ENCODE results near the gene PKHD1. TPM values are rescaled to one million over a fixed set of nuclear protein-coding genes. Genes with fewer than 3 reads are reported as not detected.
"Not testable (repeated sequence)": the region's sequence is repeated elsewhere in the genome, so short reads cannot be mapped to it uniquely, and the experiment has no call there.

Gene PKHD1
- total RNA-seq, 2 experiments from 2014 or later, result not detected

GRCh38 chr6:51965222-51965801 is 122.1 kb downstream of the PKHD1 start:
- H3K27ac Mint-ChIP-seq, result no peak overlapping the region
- no peaks in the 10 kb centered on the region for H3K4me1 Mint-ChIP-seq (ENCODE audit: low read depth)
- ChIA-PET POLR2A (no interaction called here), CTCF (no interaction called here)
- H3K27me3 Mint-ChIP-seq (ENCODE audit: low read depth), result peaks cover 6% of the 10 kb centered on the region
- ATAC-seq (no peak), DNase-seq (no peak)
- no peaks in the 10 kb centered on the region for H3K36me3 Mint-ChIP-seq (ENCODE audit: low read depth)
- H3K4me3 Mint-ChIP-seq, result no peak overlapping the region
- H3K9me3 Mint-ChIP-seq (ENCODE audit: insufficient read depth), result no peaks in the 10 kb centered on the region

- Mint-ChIP-seq H3K4me1 (ENCODE audit: low read depth) (no peaks in the 10 kb centered on the region), H3K4me3 (no peak overlapping the region), H3K27me3 (ENCODE audit: low read depth) (peaks cover 7% of the 10 kb centered on the region), H3K36me3 (ENCODE audit: low read depth) (no peaks in the 10 kb centered on the region), H3K9me3 (ENCODE audit: insufficient read depth) (no peaks in the 10 kb centered on the region), H3K27ac (no peak overlapping the region)
- no peak for ATAC-seq
- DNase-seq, result no peak
- POLR2A ChIA-PET, result no interaction called here
- CTCF ChIA-PET, result interaction anchor here (0.7 kb wide), 1 partner anchor 1148 kb away, joined by 3 read pairs; no protein-coding TSS in a partner anchor
Measured at GRCh38 chr6:51963980-51964379, 123.4 kb downstream of the PKHD1 start.

- POLR2A ChIA-PET, result no interaction called here
- H3K27ac Mint-ChIP-seq, result no peak overlapping the region
- H3K9me3 Mint-ChIP-seq (ENCODE audit: insufficient read depth), result no peaks in the 10 kb centered on the region
Measured at GRCh38 chr6:51962354-51962753, 125.1 kb downstream of the PKHD1 start.

GRCh38 chr6:51960419-51960818 is 127.0 kb downstream of the PKHD1 start:
- Mint-ChIP-seq H3K4me1 (ENCODE audit: low read depth) (no peaks in the 10 kb centered on the region), H3K4me3 (no peak overlapping the region), H3K9me3 (ENCODE audit: insufficient read depth) (no peaks in the 10 kb centered on the region), H3K27ac (no peak overlapping the region), H3K36me3 (ENCODE audit: low read depth) (no peaks in the 10 kb centered on the region), H3K27me3 (ENCODE audit: low read depth) (peaks cover 7% of the 10 kb centered on the region)
- POLR2A ChIA-PET, result no interaction called here
- ATAC-seq (no peak), DNase-seq (no peak)
- CTCF ChIA-PET, result interaction anchor here (0.7 to 1.9 kb wide), 5 partner anchors 9 to 106 kb away, joined by 3 to 7 read pairs (median 3); no protein-coding TSS in a partner anchor

More at GRCh38 chr6:51962354-51962753, 125.1 kb downstream of the PKHD1 start:
- CTCF ChIA-PET, result no interaction called here
- H3K36me3 Mint-ChIP-seq (ENCODE audit: low read depth), result no peaks in the 10 kb centered on the region
- H3K4me3 Mint-ChIP-seq, result no peak overlapping the region
- peaks cover 7% of the 10 kb centered on the region for H3K27me3 Mint-ChIP-seq (ENCODE audit: low read depth)
- ATAC-seq (no peak), DNase-seq (no peak)
- H3K4me1 Mint-ChIP-seq (ENCODE audit: low read depth), result no peaks in the 10 kb centered on the region

GRCh38 chr6:51959744-51960383 is 127.5 kb downstream of the PKHD1 start:
- H3K9me3 Mint-ChIP-seq (ENCODE audit: insufficient read depth), result no peaks in the 10 kb centered on the region
- H3K27ac Mint-ChIP-seq, result no peak overlapping the region
- no peaks in the 10 kb centered on the region for H3K4me1 Mint-ChIP-seq (ENCODE audit: low read depth)
- H3K4me3 Mint-ChIP-seq, result no peak overlapping the region
- peak; percentile 67 for DNase-seq
- ChIA-PET POLR2A (no interaction called here), CTCF (interaction anchor here (0.7 to 1.9 kb wide), 5 partner anchors 9 to 106 kb away, joined by 3 to 7 read pairs (median 3); no protein-coding TSS in a partner anchor)
- no peaks in the 10 kb centered on the region for H3K36me3 Mint-ChIP-seq (ENCODE audit: low read depth)
- peaks cover 7% of the 10 kb centered on the region for H3K27me3 Mint-ChIP-seq (ENCODE audit: low read depth)
- ATAC-seq, result no peak

GRCh38 chr6:51954681-51955080 is 132.7 kb downstream of the PKHD1 start:
- ATAC-seq (no peak), DNase-seq (no peak)
- Mint-ChIP-seq H3K9me3 (ENCODE audit: insufficient read depth) (no peaks in the 10 kb centered on the region), H3K4me3 (no peak overlapping the region), H3K4me1 (ENCODE audit: low read depth) (no peaks in the 10 kb centered on the region), H3K27me3 (ENCODE audit: low read depth) (no peaks in the 10 kb centered on the region), H3K36me3 (ENCODE audit: low read depth) (no peaks in the 10 kb centered on the region), H3K27ac (no peak overlapping the region)
- CTCF ChIA-PET, result no interaction called here
- POLR2A ChIA-PET, result no interaction called here

- ChIA-PET POLR2A (no interaction called here), CTCF (interaction anchor here (1.0 kb wide), 1 partner anchor 68 kb away, joined by 3 read pairs; no protein-coding TSS in a partner anchor)
- no peaks in the 10 kb centered on the region for H3K4me1 Mint-ChIP-seq (ENCODE audit: low read depth)
- H3K4me3 Mint-ChIP-seq, result no peak overlapping the region
- H3K36me3 Mint-ChIP-seq (ENCODE audit: low read depth), result no peaks in the 10 kb centered on the region
- no peaks in the 10 kb centered on the region for H3K27me3 Mint-ChIP-seq (ENCODE audit: low read depth)
- DNase-seq, result no peak
- no peaks in the 10 kb centered on the region for H3K9me3 Mint-ChIP-seq (ENCODE audit: insufficient read depth)
- no peak for ATAC-seq
- no peak overlapping the region for H3K27ac Mint-ChIP-seq
Measured at GRCh38 chr6:51953246-51953645, 134.2 kb downstream of the PKHD1 start.

GRCh38 chr6:51951924-51952323 is 135.5 kb downstream of the PKHD1 start:
- no peaks in the 10 kb centered on the region for H3K4me1 Mint-ChIP-seq (ENCODE audit: low read depth)
- ATAC-seq (no peak), DNase-seq (no peak)
- H3K36me3 Mint-ChIP-seq (ENCODE audit: low read depth), result no peaks in the 10 kb centered on the region
- no peak overlapping the region for H3K27ac Mint-ChIP-seq
- ChIA-PET CTCF (interaction anchor here (1.4 kb wide), 1 partner anchor 8 kb away, joined by 6 read pairs; no protein-coding TSS in a partner anchor), POLR2A (no interaction called here)
- H3K4me3 Mint-ChIP-seq, result no peak overlapping the region
- H3K27me3 Mint-ChIP-seq (ENCODE audit: low read depth), result no peaks in the 10 kb centered on the region
- no peaks in the 10 kb centered on the region for H3K9me3 Mint-ChIP-seq (ENCODE audit: insufficient read depth)

- Mint-ChIP-seq H3K27me3 (ENCODE audit: low read depth) (no peaks in the 10 kb centered on the region), H3K4me3 (no peak overlapping the region), H3K4me1 (ENCODE audit: low read depth) (no peaks in the 10 kb centered on the region), H3K9me3 (ENCODE audit: insufficient read depth) (no peaks in the 10 kb centered on the region), H3K36me3 (ENCODE audit: low read depth) (no peaks in the 10 kb centered on the region), H3K27ac (no peak overlapping the region)
- ChIA-PET CTCF (interaction anchor here (1.4 kb wide), 1 partner anchor 10 kb away, joined by 3 read pairs; no protein-coding TSS in a partner anchor), POLR2A (no interaction called here)
- no peak for DNase-seq
- ATAC-seq, result no peak
Measured at GRCh38 chr6:51949526-51949925, 137.9 kb downstream of the PKHD1 start.

GRCh38 chr6:51939695-51940094 is 147.7 kb downstream of the PKHD1 start:
- H3K4me3 Mint-ChIP-seq; H3K27me3 Mint-ChIP-seq (ENCODE audit: low read depth); H3K27ac Mint-ChIP-seq; ATAC-seq; DNase-seq; POLR2A ChIA-PET; H3K9me3 Mint-ChIP-seq (ENCODE audit: insufficient read depth); H3K4me1 Mint-ChIP-seq (ENCODE audit: low read depth); H3K36me3 Mint-ChIP-seq (ENCODE audit: low read depth); CTCF ChIA-PET: not testable (repeated sequence)

- CTCF ChIA-PET, result no interaction called here
- DNase-seq, result no peak
- Mint-ChIP-seq H3K36me3 (ENCODE audit: low read depth) (no peaks in the 10 kb centered on the region), H3K4me3 (no peak overlapping the region), H3K27ac (no peak overlapping the region), H3K4me1 (ENCODE audit: low read depth) (no peaks in the 10 kb centered on the region), H3K9me3 (ENCODE audit: insufficient read depth) (no peaks in the 10 kb centered on the region), H3K27me3 (ENCODE audit: low read depth) (no peaks in the 10 kb centered on the region)
- POLR2A ChIA-PET, result interaction anchor here (0.7 kb wide), 1 partner anchor 686 kb away, joined by 5 read pairs; no protein-coding TSS in a partner anchor
- no peak for ATAC-seq
Measured at GRCh38 chr6:51936531-51937290, 150.7 kb downstream of the PKHD1 start.

- CTCF ChIA-PET, result no interaction called here
- Mint-ChIP-seq H3K36me3 (ENCODE audit: low read depth) (no peaks in the 10 kb centered on the region), H3K27ac (no peak overlapping the region), H3K27me3 (ENCODE audit: low read depth) (no peaks in the 10 kb centered on the region), H3K4me3 (no peak overlapping the region), H3K9me3 (ENCODE audit: insufficient read depth) (no peaks in the 10 kb centered on the region), H3K4me1 (ENCODE audit: low read depth) (no peaks in the 10 kb centered on the region)
- POLR2A ChIA-PET, result no interaction called here
- ATAC-seq (no peak), DNase-seq (no peak)
Measured at GRCh38 chr6:51934098-51934497, 153.3 kb downstream of the PKHD1 start.
